HepG2 (cell line): ENCODE data around the gene GJD3. TPM values are rescaled to one million over a fixed set of nuclear protein-coding genes. Genes with fewer than 3 reads are reported as not detected.

ENCODE experiments used
- ATF6 ChIP-seq: sonication (generic); formaldehyde crosslinking; conservative IDR thresholded peaks from 2 replicates; pipeline ENCODE4 v1.4.0; 2020; ENCODE audit warnings: missing genetic modification reagents
- GLMP ChIP-seq: sonication (generic); formaldehyde crosslinking; IDR thresholded peaks from 2 replicates; pipeline ENCODE4 v1.9.0; 2021; ENCODE audit warnings: missing genetic modification reagents, mild to moderate bottlenecking, borderline replicate concordance
- HES4 ChIP-seq: sonication (generic); formaldehyde crosslinking; IDR thresholded peaks from 2 replicates; pipeline ENCODE4 v1.9.0; 2021; ENCODE audit warnings: mild to moderate bottlenecking, missing genetic modification reagents, borderline replicate concordance
- JUN ChIP-seq: sonication (generic); formaldehyde crosslinking; IDR thresholded peaks from 2 replicates; pipeline ENCODE4 v1.4.0; 2020; ENCODE audit warnings: mild to moderate bottlenecking, missing genetic modification reagents
- MIER2 ChIP-seq: IDR thresholded peaks from 2 replicates; pipeline ENCODE4 v1.6.1; 2016; ENCODE audit warnings: missing biosample characterization, missing genetic modification reagents
- PRPF4 ChIP-seq: fragments of 200-400 bp; formaldehyde crosslinking; IDR thresholded peaks from 2 replicates; pipeline ENCODE4 v1.6.1; 2016; ENCODE audit warnings: low read length, low read depth; ENCODE audit not compliant: poor library complexity, severe bottlenecking
- RAD21 ChIP-seq: fragments of 450-650 bp; formaldehyde crosslinking; IDR thresholded peaks from 2 replicates; pipeline ENCODE4 v1.5.0; 2020; ENCODE audit warnings: mild to moderate bottlenecking
- SATB2 ChIP-seq: sonication (generic); formaldehyde crosslinking; IDR thresholded peaks from 2 replicates; pipeline ENCODE4 v1.5.0; 2020; ENCODE audit warnings: missing genetic modification reagents
- ZBTB26 ChIP-seq: IDR thresholded peaks from 2 replicates; pipeline ENCODE4 v1.6.1; 2016; ENCODE audit warnings: missing compliant biosample characterization, missing genetic modification reagents, borderline replicate concordance
- ZBTB44 ChIP-seq: sonication (generic); formaldehyde crosslinking; IDR thresholded peaks from 2 replicates; pipeline ENCODE4 v1.4.0; 2020; ENCODE audit warnings: missing genetic modification reagents
- ZNF441 ChIP-seq: sonication (generic); formaldehyde crosslinking; IDR thresholded peaks from 2 replicates; pipeline ENCODE4 v1.7.0; 2021; ENCODE audit warnings: missing genetic modification reagents, borderline replicate concordance
- ZNF510 ChIP-seq: sonication (generic); formaldehyde crosslinking; IDR thresholded peaks from 2 replicates; pipeline ENCODE4 v1.4.0; 2020; ENCODE audit warnings: low read depth, mild to moderate bottlenecking, missing genetic modification reagents
- ZNF609 ChIP-seq: sonication (generic); formaldehyde crosslinking; IDR thresholded peaks from 2 replicates; pipeline ENCODE4 v1.4.0; 2020; ENCODE audit warnings: mild to moderate bottlenecking, missing genetic modification reagents, borderline replicate concordance
- ZNF644 ChIP-seq: IDR thresholded peaks from 2 replicates; pipeline ENCODE4 v1.6.1; 2016; ENCODE audit warnings: low read depth
- ZNF703 ChIP-seq: sonication (generic); formaldehyde crosslinking; IDR thresholded peaks from 2 replicates; pipeline ENCODE4 v1.5.1; 2020; ENCODE audit warnings: missing genetic modification reagents, mild to moderate bottlenecking, moderate library complexity, borderline replicate concordance
- ZNF850 ChIP-seq: sonication (generic); formaldehyde crosslinking; conservative IDR thresholded peaks from 2 replicates; pipeline ENCODE4 v1.9.0; 2021; ENCODE audit warnings: mild to moderate bottlenecking, missing genetic modification reagents
- polyA plus RNA-seq, 8 experiments: library from polyadenylated mRNA; depleted of rRNA in 3 of 8; stranded (reverse) in 7 of 8; unstranded in 1 of 8; fragments of >200 nt; fragmentation: Illumina TruSeq in 4 of 8; extraction: Trizol in 4 of 8; gene quantifications; 2 replicates each; pipeline versions ENCODE4 v1.2.1 to v1.2.3, GENCODE V29; 2011 to 2016; ENCODE audit warnings: low read depth in 4 of 8, missing spikeins in 1 of 8, mixed read lengths in 1 of 8; ENCODE audit not compliant: insufficient read depth in 1 of 8
- total RNA-seq, 5 experiments: library from RNA; depleted of rRNA; stranded (reverse); fragments of >200 nt; fragmentation: Illumina TruSeq; extraction: Trizol; gene quantifications; 2 replicates each; pipeline ENCODE4 v1.2.3, GENCODE V29; 2016; ENCODE audit warnings: low read depth in 1 of 5

The GJD3 gene
- total and polyA plus RNA-seq, 2 of the 13 experiments (the other 11 are each of a cell fraction or from before 2014, with no cell fraction given) = not detected

GRCh38 chr17:40363111-40363827 is 1.3 kb downstream of the GJD3 start (continued):
- no peak for TF ChIP-seq RAD21 (CRISPR knock-in tag)
- no peak for TF ChIP-seq ZNF441 (CRISPR knock-in tag)
- no peak for TF ChIP-seq ATF6 (CRISPR knock-in tag)
- TF ChIP-seq MIER2 (CRISPR knock-in tag) = no peak
- TF ChIP-seq ZNF510 (CRISPR knock-in tag) = no peak
- no peak for TF ChIP-seq JUN (CRISPR knock-in tag)
- no peak for TF ChIP-seq ZBTB44 (CRISPR knock-in tag)
- no peak for TF ChIP-seq ZNF703 (CRISPR knock-in tag)
- no peak for TF ChIP-seq HES4 (CRISPR knock-in tag)
- no peak for TF ChIP-seq SATB2 (CRISPR knock-in tag)
- TF ChIP-seq GLMP (CRISPR knock-in tag) = no peak
- TF ChIP-seq PRPF4 = no peak
- TF ChIP-seq ZNF850 (CRISPR knock-in tag) = no peak
- TF ChIP-seq ZBTB26 = no peak
- no peak for TF ChIP-seq ZNF644 (CRISPR knock-in tag)
- 0 out of 2 replicates have a peak, but pooled peaks have one; percentile 12 for TF ChIP-seq ZNF609
